ENCODE results near the gene C10orf67. TPM values are rescaled to one million over a fixed set of nuclear protein-coding genes. Genes with fewer than 3 reads are reported as not detected.
"Not testable (repeated sequence)": the region's sequence is repeated elsewhere in the genome, so short reads cannot be mapped to it uniquely, and the experiment has no call there.

C10orf67 gene
- polyA plus RNA-seq (2012; ENCODE audit: insufficient read depth, insufficient read length), result not detected

DNA sequence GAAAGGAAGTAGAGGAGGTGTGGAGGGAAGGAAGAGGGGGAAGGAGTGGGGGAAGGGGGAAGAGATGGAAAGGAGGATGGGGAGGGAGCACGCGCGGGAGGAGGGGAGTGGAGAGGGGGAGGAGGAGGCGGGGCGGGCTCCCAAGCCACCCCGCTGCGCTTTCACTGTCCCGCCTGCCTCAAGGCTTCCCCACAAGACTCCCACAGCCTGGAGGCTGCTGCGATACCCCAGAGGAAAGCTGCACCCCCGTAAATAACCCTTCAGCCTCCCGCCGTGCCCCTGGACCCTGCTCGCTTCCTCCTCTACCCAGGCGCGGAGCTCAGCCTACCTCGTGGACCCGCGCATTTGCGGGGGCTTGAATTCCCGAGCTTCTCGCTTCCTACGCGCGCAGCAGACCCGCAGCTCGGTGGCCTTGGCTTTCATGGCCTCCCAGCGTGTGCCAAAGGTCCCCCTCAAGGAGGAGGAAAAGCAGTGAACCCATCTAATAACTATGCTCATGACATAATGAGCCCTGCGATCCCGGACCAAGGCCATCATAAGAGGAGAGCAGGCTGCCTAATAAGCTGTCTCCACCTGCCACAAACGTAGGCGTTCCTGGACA, at the start of gene C10orf67:
TSS of gene C10orf67 (minus strand) at position 557 of the 601 bp plus-strand sequence. CDS start at position 534, 23 bp downstream.
- H3K4me3 ChIP-seq (ENCODE audit: low read length), result peak within 1 kb of the TSS; percentile 13
- no peak for DNase-seq (ENCODE audit: low read depth, low spot score)

DNA sequence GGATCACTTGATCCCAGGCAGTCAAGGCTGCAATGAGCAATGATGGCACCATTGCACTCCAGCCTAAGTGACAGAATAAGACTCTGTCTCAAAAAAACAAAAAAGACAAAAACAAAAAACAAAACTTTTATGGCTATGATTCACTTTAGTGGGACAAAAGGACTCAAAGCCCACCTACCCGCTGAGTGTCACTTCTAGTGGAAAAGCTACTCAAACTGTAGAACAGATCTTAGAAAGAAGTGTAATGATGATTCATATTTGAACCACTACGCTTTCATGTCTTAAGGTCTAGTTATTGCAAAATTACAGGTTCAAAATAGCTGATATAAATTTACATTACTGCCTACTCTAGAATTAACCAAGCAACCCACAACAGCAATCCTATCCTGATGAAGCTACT, 47.2 kb upstream of the C10orf67 start:
- H3K4me3 ChIP-seq (ENCODE audit: low read length), result no peak overlapping the region
- DNase-seq (ENCODE audit: low read depth, low spot score), result no peak

DNA sequence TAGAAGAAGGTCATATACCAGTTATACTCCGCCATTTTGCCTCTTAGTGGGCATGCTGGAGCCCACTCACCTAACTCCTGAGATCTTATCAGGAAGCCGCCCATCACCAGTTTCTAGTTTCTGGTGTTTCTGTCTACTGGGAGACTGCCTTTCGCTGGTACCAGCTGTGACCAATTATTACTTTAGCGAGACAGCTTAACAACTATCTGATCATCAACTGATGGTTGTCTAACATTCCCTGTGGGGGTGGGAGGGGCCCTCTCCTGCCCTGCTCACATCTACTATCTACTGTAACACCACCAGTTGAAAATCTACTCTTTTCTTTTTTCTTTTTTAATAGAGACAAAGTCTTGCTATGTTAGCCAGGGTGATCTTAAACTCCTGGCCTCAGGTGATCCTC, 46.2 kb upstream of the C10orf67 start:
- no peak for DNase-seq (ENCODE audit: low read depth, low spot score)
- no peak overlapping the region for H3K4me3 ChIP-seq (ENCODE audit: low read length)

DNA sequence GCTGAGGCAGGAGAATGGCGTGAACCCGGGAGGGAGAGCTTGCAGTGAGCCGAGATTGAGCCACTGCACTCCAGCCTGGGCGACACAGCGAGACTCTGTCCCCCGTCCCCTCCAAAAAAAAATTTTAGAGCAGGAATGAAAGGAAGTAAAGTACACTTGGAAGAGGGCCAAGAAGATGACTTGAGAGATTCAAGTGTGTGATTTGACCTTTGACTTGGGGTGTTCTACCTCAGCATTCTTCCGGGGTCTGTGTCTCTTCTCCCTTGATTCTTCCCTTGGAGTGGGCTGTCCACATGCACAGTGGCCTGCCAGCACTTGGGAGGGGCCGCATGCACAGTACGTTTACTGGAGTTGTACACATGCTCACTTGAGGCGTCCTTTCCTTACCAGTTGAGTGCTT, 45.8 kb upstream of the C10orf67 start:
- not testable (repeated sequence) for DNase-seq (ENCODE audit: low read depth, low spot score); H3K4me3 ChIP-seq (ENCODE audit: low read length)

DNA sequence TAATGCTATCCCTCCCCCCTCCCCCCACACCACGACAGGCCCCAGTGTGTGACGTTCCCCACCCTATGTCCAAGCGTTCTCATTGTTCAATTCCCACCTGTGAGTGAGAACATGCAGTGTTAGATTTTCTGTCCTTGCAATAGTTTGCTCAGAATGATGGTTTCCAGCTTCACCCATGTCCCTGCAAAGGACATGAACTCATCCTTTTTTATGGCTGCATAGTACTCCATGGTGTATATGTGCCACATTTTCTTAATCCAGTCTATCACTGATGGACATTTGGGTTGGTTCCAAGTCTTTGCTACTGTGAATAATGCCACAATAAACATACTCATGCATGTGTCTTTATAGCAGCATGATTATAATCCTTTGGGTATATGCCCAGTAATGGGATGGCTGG, 42.9 kb upstream of the C10orf67 start:
- not testable (repeated sequence) for H3K4me3 ChIP-seq (ENCODE audit: low read length); DNase-seq (ENCODE audit: low read depth, low spot score)

DNA sequence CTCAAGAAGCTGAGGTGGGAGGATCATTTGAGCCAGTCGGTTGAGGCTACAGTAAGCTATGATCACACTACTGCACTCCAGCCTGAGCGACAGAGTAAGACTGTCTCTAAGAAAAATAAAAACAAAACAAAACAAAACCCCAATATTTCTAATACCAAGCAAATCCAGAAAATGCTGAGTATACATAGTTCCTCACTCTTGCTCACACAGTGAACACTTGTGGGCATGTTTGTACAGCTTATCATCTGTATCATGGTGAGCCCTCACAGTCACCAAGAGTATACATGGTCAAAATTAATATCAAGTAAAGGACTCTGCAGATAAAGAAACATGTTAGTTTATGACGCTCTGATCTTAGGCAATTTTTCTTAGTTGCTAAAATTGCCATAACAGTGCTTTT, 41.5 kb upstream of the C10orf67 start:
- no peak for DNase-seq (ENCODE audit: low read depth, low spot score)
- no peak overlapping the region for H3K4me3 ChIP-seq (ENCODE audit: low read length)

DNA sequence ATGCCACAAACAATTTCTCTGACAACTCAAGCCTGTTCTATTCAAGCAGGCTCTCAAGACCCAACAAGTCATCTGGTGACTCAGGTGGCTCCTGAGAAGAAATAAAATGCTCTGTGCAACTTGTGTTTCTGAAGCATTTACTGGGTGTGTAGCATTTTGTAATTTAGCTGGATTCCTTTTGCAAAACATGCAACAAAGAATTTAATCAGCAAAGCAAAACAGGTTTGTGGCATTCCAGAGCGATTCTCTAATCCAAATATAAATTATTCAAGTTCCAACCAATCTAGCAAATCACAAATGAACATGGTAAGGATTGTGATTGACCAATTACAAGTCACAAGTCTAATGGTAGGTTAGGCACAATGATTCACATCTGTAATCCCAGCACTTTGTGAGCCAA, 39.8 kb upstream of the C10orf67 start:
- no peak for DNase-seq (ENCODE audit: low read depth, low spot score)
- H3K4me3 ChIP-seq (ENCODE audit: low read length), result no peak overlapping the region

DNA sequence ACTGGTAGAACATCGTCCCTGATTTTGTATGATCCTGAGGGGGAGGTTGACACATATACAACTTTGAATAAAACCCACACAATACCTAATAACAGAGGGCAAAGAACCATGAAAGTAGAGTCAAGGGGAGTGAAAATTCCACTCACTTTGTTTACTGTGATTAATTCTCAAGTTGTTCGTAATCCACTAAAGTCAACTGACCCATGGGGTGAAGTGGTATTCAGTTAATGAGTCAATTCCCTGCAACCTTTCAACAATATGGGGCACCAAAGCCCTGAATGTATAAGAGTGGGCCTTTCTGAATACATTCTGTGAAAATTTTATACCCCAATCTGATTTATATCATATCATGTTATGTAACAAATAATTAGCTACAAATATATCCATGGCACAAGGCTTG, 39.0 kb upstream of the C10orf67 start:
- no peak for DNase-seq (ENCODE audit: low read depth, low spot score)

DNA sequence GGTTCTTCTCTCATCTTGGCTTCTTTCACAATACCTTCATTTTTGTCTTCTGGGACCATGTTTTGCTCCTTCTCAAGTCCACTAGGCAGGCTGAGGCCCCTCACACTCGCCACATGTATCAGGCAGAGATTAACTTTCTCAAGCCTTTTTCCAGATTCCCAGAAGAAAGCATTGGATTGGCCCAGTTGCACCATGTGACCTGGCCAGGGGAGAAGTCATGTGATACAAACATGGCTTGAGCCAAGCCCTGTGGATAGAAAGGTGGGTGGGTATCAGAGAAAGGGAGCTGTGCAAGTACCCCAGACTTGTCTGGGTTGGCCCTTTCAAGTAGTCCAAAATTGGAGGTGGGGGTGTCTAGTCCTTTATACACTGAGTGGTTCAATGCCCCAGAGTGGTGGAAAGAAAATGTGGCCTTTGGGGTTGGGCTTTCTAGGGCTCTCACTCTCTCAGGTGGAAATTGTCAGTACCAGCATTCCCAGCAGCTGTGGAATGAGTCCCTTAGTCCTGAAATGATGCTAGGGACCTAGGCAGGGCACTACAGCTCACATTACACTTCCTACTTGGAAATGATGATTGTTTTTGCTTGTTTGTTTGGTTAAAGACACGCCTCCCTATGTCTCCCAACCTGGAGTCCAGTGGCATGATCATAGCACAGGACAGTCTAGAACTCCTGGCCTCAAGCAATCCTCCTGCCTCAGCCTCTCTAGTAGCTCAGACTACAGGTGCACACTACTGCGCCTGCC, 36.9 kb upstream of the C10orf67 start:
- DNase-seq (ENCODE audit: low read depth, low spot score), result no peak
- no peak overlapping the region for H3K4me3 ChIP-seq (ENCODE audit: low read length)

More for the DNA sequence above, 39.0 kb upstream of the C10orf67 start:
- no peak overlapping the region for H3K4me3 ChIP-seq (ENCODE audit: low read length)

DNA sequence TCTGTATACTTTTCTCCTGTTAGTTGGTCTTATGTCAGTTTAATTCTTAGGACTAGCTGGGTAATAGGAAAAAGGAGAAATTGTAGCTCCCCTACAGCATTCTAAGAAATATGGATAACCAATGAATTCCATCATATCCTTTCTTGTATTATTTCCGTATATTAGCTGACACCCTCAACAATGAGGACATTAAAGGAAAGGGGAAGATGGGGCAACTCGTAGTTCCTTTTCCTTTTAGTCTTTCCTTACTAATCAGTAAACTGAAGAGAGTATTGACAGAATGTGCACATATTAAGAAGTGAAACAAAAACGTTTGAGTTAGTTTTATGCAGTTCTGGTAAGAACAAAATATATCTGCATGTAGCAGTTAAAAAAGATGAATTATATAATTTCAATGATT, 35.1 kb upstream of the C10orf67 start:
- H3K4me3 ChIP-seq (ENCODE audit: low read length), result no peak overlapping the region
- DNase-seq (ENCODE audit: low read depth, low spot score), result no peak

DNA sequence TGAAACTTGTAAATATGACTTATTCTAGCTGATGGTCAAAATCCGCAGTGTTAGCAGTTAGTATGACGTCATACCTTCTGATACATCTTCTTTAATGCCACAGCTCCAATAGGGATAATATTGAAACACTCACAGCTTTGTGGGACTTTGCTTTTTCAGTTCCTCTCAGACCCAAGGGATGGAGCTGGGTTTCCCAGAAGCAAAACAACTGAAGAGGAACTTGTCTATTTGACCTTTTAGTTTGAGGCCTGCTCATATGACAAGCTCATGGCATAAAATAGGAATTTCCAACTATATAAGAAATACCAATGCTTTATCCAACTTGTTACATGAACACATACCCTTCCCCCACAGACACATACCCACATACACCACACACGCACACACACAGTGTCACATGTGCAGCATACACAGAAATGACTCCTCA, 31.6 kb upstream of the C10orf67 start:
- no peak for DNase-seq (ENCODE audit: low read depth, low spot score)
- no peak overlapping the region for H3K4me3 ChIP-seq (ENCODE audit: low read length)

DNA sequence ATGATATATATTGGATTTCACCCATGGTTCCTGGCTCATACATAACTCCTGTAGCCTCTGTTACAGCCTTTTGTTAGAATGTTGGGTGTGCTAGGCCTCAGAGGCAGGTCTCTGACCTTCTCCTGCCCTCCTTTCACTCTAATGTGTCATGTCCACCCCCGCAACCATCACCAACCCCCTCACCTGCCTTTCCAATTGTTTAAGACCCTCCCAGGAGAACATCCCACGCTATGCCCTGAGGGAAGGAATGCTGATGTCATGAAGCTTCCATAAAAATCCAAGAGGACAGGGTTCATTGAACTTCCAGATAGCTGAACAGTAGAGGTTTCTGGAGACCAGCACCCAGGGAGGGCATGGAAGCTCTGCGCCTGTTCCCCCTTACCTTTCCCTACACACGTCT, 30.8 kb upstream of the C10orf67 start:
- no peak for DNase-seq (ENCODE audit: low read depth, low spot score)

DNA sequence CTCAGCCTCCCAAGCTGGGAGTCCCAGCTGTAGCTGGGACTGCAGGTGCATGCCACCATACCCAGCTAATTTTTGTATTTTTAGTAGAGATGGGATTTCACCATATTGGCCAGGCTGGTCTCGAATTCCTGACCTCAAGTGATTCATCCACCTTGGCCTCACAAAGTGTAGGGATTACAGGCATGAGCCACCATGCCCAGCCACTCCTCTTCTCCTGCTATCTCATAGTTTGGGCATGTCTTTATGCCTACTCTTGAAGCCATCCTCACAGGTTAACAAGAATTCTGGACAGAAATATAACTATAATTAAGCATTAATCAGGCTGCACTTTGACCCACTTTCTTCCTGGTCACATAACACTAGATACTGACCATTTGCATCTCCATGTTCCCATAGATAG, 28.6 kb upstream of the C10orf67 start:
- no peak for DNase-seq (ENCODE audit: low read depth, low spot score)
- H3K4me3 ChIP-seq (ENCODE audit: low read length), result no peak overlapping the region

More for the DNA sequence above, 30.8 kb upstream of the C10orf67 start:
- no peak overlapping the region for H3K4me3 ChIP-seq (ENCODE audit: low read length)

DNA sequence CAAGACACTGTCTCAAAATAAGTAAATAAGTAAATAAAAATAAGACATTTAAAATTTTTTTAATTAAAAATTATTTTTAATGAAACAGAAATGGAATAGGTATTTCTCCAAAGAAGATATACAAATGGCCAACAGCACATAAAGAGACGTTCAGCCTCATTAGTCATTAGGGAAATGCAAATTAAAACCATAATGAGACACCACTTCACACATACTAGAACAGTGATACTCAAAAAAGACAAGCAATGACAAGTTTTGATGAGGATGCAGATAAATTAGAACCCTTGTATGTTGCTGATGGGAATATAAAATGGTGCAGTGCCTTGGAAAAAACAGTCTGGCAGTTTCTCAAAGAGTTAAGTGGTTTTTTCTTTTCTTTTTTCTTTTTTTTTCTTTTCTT, 26.5 kb upstream of the C10orf67 start:
- H3K4me3 ChIP-seq (ENCODE audit: low read length), result no peak overlapping the region
- no peak for DNase-seq (ENCODE audit: low read depth, low spot score)

DNA sequence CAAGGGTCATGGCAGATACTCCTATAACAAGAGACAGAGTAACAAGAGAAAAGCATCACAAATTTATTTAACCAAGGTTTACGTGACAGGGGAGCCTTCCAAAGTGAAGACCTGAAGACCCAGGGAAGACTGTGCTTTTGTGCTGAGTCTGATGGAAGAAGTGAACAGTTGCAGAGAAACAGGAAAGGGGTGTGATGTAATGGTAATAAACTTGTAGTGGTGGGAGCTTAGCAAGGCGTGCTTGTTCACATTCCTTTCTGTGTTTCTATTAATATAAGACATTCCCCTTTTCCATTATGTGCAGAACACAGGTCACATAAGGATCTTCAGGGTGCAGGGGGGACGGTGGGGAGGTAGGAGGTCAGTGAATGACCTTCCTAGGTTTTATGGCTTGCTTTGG, 25.5 kb upstream of the C10orf67 start:
- DNase-seq (ENCODE audit: low read depth, low spot score), result no peak
- H3K4me3 ChIP-seq (ENCODE audit: low read length), result no peak overlapping the region

DNA sequence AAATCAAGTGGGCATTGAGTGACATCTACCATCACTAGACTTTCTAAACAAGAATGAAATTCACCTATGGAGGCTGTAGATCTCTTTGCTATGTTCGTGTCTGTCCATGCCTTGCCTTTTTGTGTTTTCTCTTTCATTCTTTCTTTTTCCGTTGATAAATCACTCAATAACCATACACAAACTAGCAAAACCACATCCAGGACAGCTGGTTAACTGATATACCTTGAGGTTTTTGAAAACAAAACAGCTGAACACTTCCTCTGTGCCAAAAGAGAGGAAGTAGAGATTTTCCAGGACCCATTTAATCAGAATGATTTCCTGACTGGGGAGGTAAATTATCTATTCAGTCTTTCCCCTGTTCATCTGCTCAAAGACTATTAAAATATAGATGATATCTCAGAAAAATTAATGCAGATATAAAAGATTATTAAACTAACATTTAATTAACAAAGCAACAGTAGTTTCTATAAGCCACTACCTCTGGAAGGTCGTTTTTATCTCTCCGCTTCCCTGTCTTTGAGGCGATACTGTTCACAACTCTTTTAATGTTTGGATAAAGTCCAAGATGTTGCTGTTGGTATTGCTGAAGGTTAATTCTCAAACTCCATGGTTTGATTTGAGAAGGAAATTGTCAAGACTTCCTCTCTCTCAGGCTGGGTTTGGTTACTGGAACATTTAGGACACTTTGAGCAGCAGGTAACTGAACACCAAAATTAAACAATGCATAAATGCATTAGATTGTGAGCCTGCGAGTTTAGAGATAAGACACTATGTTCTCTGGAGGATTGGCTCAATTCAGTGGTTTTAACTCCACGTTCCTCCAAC, 24.4 kb upstream of the C10orf67 start:
- DNase-seq (ENCODE audit: low read depth, low spot score), result peak; percentile 55
- no peak overlapping the region for H3K4me3 ChIP-seq (ENCODE audit: low read length)

DNA sequence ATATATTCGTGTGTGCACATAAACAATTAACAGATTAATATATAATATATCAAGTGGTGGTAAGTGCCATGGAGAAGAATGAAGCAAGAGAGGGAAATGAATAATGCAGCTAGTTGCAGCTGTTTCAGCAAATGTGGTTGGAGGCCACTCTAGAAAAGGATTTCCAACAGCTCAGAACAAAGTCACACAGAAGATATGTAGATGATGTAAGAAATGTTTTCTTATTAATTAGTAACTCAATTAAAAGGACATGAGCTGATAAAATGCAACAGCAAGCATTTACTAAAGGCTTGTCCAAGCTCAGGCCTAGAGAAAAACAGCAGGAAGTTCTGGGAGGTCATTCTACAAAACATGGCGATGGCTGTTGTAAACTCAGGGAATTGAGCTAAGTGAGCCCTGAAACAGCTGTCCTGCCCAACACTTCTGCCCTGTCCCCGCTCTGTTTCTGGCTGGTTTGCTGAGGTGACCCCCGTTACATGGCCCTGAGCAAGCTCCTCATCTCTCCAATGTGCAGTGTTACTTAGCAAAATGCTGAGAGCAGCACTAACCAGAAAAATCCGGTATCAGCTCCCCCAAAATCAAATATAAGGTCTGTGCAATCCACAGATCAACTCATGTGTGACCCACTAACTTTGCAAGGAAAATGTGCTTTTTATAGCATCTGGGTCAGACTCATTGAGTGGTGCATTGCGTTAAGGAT, 23.4 kb upstream of the C10orf67 start:
- H3K4me3 ChIP-seq (ENCODE audit: low read length), result no peak overlapping the region
- DNase-seq (ENCODE audit: low read depth, low spot score), result no peak

DNA sequence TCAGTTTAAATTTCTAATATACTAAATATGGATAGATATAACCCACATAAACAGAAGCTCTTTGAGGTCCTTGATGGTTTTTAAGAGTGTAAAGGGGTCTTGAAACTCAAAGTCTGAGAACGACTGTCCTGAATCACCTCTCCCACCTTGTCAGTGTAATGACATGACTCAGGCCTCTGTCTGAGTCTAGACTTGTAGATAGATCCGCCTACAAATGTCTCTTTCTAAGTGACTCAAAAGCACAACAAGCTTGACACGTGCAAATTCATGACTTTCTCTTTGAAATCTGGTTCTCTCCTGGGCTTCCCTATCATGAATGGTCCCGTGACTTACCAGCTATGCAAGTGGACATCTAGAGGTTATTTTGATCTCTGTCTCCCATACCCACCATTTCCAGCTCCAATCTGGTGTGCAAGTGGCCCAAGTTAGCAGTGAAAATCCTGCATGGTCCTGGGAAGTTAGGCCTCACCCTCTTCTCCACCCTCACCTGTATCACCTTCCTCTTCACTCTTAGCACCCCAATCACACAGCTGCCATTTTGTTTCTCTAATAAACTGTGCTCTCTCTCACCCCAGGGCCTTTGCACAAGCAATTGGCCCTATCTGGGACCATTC, 20.9 kb upstream of the C10orf67 start:
- DNase-seq (ENCODE audit: low read depth, low spot score), result not testable (repeated sequence)

DNA sequence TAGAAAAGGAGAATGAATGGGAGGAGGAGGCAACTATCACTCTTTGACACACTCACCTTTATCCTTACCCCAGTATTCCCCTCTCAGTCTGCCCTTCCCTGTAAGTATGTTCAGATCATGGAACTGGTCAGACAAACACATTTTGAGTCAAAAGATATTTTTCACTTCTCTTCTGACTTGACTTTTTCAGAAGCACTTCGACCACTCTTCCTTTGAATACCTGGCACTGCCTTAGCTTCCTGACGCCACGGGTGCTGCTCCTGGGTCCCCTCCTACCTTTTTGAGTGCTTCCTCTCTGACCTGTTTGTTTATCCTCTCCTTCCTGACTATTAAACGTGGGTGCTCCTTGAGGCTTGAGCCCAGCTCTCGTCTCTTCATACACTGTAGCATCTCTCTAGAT, 19.8 kb upstream of the C10orf67 start:
- H3K4me3 ChIP-seq (ENCODE audit: low read length), result no peak overlapping the region
- no peak for DNase-seq (ENCODE audit: low read depth, low spot score)

More for the DNA sequence above, 20.9 kb upstream of the C10orf67 start:
- H3K4me3 ChIP-seq (ENCODE audit: low read length), result not testable (repeated sequence)

Data from Jurkat, Clone E6-1 (cell line).